Lower lobe of right lung (tissue), 2 donors: Measurements from ENCODE around the gene ACTR5. TPM values are rescaled to one million over a fixed set of nuclear protein-coding genes. Genes with fewer than 3 reads are reported as not detected.
A peak's percentile ranks its signal among the peaks of the same experiment; 100 is the strongest.

Experiments
- ATAC-seq, 2 donors: fragments of 200-7000 bp; cut with Tn5 transposase; one replicate each; pipeline ENCODE4 v1.9.1; 2020 to 2022; ENCODE audit warnings: mild to moderate bottlenecking in 2 of 2, moderate library complexity in 2 of 2
- DNase-seq: peaks from one replicate; pipeline ENCODE4 v3.0.0-alpha.2; 2020
- H3K27ac ChIP-seq: fragments of 200-600 bp; one replicate; pipeline ENCODE4 v1.8.0; 2022
- H3K27me3 ChIP-seq: fragments of 200-600 bp; one replicate; pipeline ENCODE4 v1.8.0; 2022; ENCODE audit warnings: low read depth
- H3K36me3 ChIP-seq: fragments of 200-600 bp; one replicate; pipeline ENCODE4 v1.8.0; 2022; ENCODE audit warnings: mild to moderate bottlenecking
- H3K4me1 ChIP-seq: fragments of 200-600 bp; one replicate; pipeline ENCODE4 v1.8.0; 2022
- H3K4me3 ChIP-seq: fragments of 200-600 bp; one replicate; pipeline ENCODE4 v1.8.0; 2022; ENCODE audit warnings: mild to moderate bottlenecking
- H3K9me3 ChIP-seq: fragments of 200-600 bp; one replicate; pipeline ENCODE4 v1.8.0; 2022
- CTCF ChIP-seq: fragments of 200-600 bp; IDR thresholded peaks from one replicate; pipeline ENCODE4 v1.8.0; 2022; ENCODE audit warnings: antibody characterized with exemption, mild to moderate bottlenecking
- intact Hi-C: fragments of 100-400 bp; cut with DNase I; formaldehyde crosslinking; loops from one replicate; pipeline ENCODE4 v1.11.0; 2022
- total RNA-seq: library from RNA; stranded (reverse); fragmentation: NEBNext Ultra II Directional; extraction: Animal tissue kit (Norgen Biotek cat#: 25700); gene quantifications from one replicate; pipeline ENCODE4 v1.2.1, GENCODE V29; 2021
- donor health status: DM: no; HTN: yes; CAD: no; lungs with severe emphysema.

The ACTR5 gene
- total RNA-seq, 1 donor from 2014 or later = 6.0 TPM

- intact Hi-C loops = no loop called here
- peaks cover 56% of the 10 kb centered on the region for H3K27me3 ChIP-seq
- no peaks in the 10 kb centered on the region for H3K36me3 ChIP-seq
- ATAC-seq (no peak), DNase-seq (no peak)
- no peak overlapping the region for H3K27ac ChIP-seq
- TF ChIP-seq CTCF = no peak
- peaks cover 17% of the 10 kb centered on the region for H3K4me1 ChIP-seq
- H3K9me3 ChIP-seq = no peaks in the 10 kb centered on the region
- no peak overlapping the region for H3K4me3 ChIP-seq
Measured at GRCh38 chr20:38735172-38735571, 13.1 kb upstream of the ACTR5 start.

- TF ChIP-seq CTCF = no peak
- peaks cover 48% of the 10 kb centered on the region for H3K27me3 ChIP-seq
- no peak overlapping the region for H3K27ac ChIP-seq
- no peaks in the 10 kb centered on the region for H3K4me1 ChIP-seq
- no peak for DNase-seq
- H3K4me3 ChIP-seq = no peak overlapping the region
- no peaks in the 10 kb centered on the region for H3K36me3 ChIP-seq
- no peak for ATAC-seq
- intact Hi-C loops = no loop called here
- no peaks in the 10 kb centered on the region for H3K9me3 ChIP-seq
Measured at GRCh38 chr20:38737887-38738286, 10.4 kb upstream of the ACTR5 start.

GRCh38 chr20:38745757-38746156 lies 2.5 kb upstream of the ACTR5 start:
- TF ChIP-seq CTCF = no peak
- no peak overlapping the region for H3K27ac ChIP-seq
- ATAC-seq (no peak), DNase-seq (no peak)
- peaks cover 22% of the 10 kb centered on the region for H3K27me3 ChIP-seq
- H3K36me3 ChIP-seq = no peaks in the 10 kb centered on the region
- intact Hi-C loops = no loop called here
- H3K9me3 ChIP-seq = no peaks in the 10 kb centered on the region
- H3K4me3 ChIP-seq = no peak overlapping the region
- peaks cover 18% of the 10 kb centered on the region for H3K4me1 ChIP-seq

GRCh38 chr20:38747495-38748096 lies 664 bp upstream of the ACTR5 start:
- H3K27me3 ChIP-seq = peaks cover 9% of the 10 kb centered on the region
- peak overlapping the region; percentile 95 for H3K4me3 ChIP-seq
- peaks cover 18% of the 10 kb centered on the region for H3K4me1 ChIP-seq
- H3K27ac ChIP-seq = peak overlapping the region; percentile 93
- no peaks in the 10 kb centered on the region for H3K9me3 ChIP-seq
- TF ChIP-seq CTCF = no peak
- intact Hi-C loops = no loop called here
- peaks cover 8% of the 10 kb centered on the region for H3K36me3 ChIP-seq
- DNase-seq (no peak), ATAC-seq (no peak)

- Histone ChIP-seq H3K36me3 (peaks cover 20% of the 10 kb centered on the region), H3K4me1 (peaks cover 18% of the 10 kb centered on the region), H3K27ac (peak overlapping the region; percentile 93), H3K9me3 (no peaks in the 10 kb centered on the region), H3K4me3 (peak overlapping the region; percentile 95), H3K27me3 (peaks cover 6% of the 10 kb centered on the region)
- peak in 1 of 2 donors; percentile 77 for ATAC-seq
- no peak for TF ChIP-seq CTCF
- intact Hi-C loops = no loop called here
- no peak for DNase-seq
Measured at GRCh38 chr20:38748861-38749149, 545 bp downstream of the ACTR5 start.
